ENCODE data around the gene SEC61G. TPM values are rescaled to one million over a fixed set of nuclear protein-coding genes. Genes with fewer than 3 reads are reported as not detected.

SEC61G gene
- total RNA-seq, 1 donor from 2014 or later = 966 TPM

DNA sequence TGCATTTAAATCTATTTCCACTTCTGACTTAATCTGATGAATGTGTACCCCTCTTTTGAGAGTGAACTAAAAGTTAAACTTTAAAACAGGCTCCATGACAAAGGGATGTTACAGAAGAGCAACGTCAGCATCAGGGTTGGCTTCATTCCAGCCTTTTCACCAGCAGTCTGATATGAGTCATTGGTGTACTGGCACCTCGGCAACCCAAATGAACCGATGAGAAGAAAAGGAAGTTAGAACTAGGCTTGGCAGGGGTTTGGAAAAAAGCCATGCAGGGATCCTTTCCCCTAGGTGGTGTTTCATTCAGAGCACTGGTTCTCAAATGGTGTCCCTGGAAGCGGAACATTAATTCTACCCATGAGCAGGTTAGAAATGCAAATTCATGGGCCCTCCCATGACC, 53.6 kb downstream of the SEC61G start:
- Histone ChIP-seq H3K36me3 (no peaks in the 10 kb centered on the region), H3K9me3 (ENCODE audit: low read depth) (no peaks in the 10 kb centered on the region)
- H3K4me1 Mint-ChIP-seq = peaks cover 6% of the 10 kb centered on the region

DNA sequence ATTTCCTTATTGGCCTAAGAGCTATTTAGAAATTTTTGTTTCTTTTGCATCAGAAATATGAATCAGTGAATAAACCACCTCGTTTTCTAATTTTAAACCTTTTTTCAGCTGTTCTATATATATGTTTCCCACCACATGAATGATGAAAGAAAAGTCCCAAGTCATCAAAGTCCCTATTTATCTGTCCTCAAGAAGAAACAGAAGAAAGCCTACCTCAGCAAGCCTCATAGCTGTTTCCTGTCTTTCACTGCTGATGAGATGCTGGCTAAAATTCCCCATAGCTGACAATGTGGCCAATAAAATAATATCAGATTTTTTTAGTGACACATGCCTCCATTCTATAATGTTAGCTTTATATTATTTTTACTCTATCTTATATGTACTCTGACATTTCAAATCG, 54.2 kb downstream of the SEC61G start:
- no peak overlapping the region for H3K27ac ChIP-seq
- H3K36me3 Mint-ChIP-seq = peaks cover 2% of the 10 kb centered on the region

More for the DNA sequence above, 53.6 kb downstream of the SEC61G start:
- H4K20me1 ChIP-seq (ENCODE audit: low read depth) = no peaks in the 10 kb centered on the region
- no peak overlapping the region for H3K4me3 Mint-ChIP-seq
- no peak overlapping the region for H3K4me3 ChIP-seq
- TF ChIP-seq, protein P1, sequence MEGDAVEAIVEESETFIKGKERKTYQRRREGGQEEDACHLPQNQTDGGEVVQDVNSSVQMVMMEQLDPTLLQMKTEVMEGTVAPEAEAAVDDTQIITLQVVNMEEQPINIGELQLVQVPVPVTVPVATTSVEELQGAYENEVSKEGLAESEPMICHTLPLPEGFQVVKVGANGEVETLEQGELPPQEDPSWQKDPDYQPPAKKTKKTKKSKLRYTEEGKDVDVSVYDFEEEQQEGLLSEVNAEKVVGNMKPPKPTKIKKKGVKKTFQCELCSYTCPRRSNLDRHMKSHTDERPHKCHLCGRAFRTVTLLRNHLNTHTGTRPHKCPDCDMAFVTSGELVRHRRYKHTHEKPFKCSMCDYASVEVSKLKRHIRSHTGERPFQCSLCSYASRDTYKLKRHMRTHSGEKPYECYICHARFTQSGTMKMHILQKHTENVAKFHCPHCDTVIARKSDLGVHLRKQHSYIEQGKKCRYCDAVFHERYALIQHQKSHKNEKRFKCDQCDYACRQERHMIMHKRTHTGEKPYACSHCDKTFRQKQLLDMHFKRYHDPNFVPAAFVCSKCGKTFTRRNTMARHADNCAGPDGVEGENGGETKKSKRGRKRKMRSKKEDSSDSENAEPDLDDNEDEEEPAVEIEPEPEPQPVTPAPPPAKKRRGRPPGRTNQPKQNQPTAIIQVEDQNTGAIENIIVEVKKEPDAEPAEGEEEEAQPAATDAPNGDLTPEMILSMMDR (IDR thresholded peaks at IDR 0.05) = no peak
- TF ChIP-seq EZH2phosphoT487 (IDR thresholded peaks at IDR 0.05) (no peak), EZH2 (IDR thresholded peaks at IDR 0.05) (no peak)
- H3K9ac ChIP-seq = no peak overlapping the region
- peaks cover 36% of the 10 kb centered on the region for H3K9me3 Mint-ChIP-seq
- no peaks in the 10 kb centered on the region for H3K4me1 ChIP-seq
- peak overlapping the region; percentile 34 for H3K27ac Mint-ChIP-seq
- H3K4me2 ChIP-seq = no peak overlapping the region
- H3K27me3 Mint-ChIP-seq (ENCODE audit: insufficient read depth, low read depth) = peaks cover 2% of the 10 kb centered on the region
- DNase-seq (ENCODE audit: low spot score) = no peak
- no peak overlapping the region for H3K27ac ChIP-seq
- no peaks in the 10 kb centered on the region for H3K79me2 ChIP-seq (ENCODE audit: low read depth)
- peaks cover 2% of the 10 kb centered on the region for H3K36me3 Mint-ChIP-seq
- no peaks in the 10 kb centered on the region for H3K27me3 ChIP-seq
- H2AFZ ChIP-seq (replicated peaks) = no peak overlapping the region
- no peaks in the 10 kb centered on the region for H3F3A ChIP-seq (ENCODE audit: low read depth)

More for the DNA sequence above, 54.2 kb downstream of the SEC61G start:
- Histone ChIP-seq H3K79me2 (ENCODE audit: low read depth) (no peaks in the 10 kb centered on the region), H2AFZ (replicated peaks) (no peak overlapping the region), H4K20me1 (ENCODE audit: low read depth) (no peaks in the 10 kb centered on the region), H3K4me2 (no peak overlapping the region), H3K36me3 (no peaks in the 10 kb centered on the region), H3K27me3 (no peaks in the 10 kb centered on the region), H3K4me3 (no peak overlapping the region), H3K4me1 (no peaks in the 10 kb centered on the region), H3K9me3 (ENCODE audit: low read depth) (no peaks in the 10 kb centered on the region), H3K9ac (no peak overlapping the region), H3F3A (ENCODE audit: low read depth) (no peaks in the 10 kb centered on the region)
- no peak for DNase-seq (ENCODE audit: low spot score)
- Mint-ChIP-seq H3K4me1 (peaks cover 6% of the 10 kb centered on the region), H3K27ac (no peak overlapping the region), H3K4me3 (no peak overlapping the region), H3K27me3 (ENCODE audit: insufficient read depth, low read depth) (peaks cover 2% of the 10 kb centered on the region), H3K9me3 (peaks cover 34% of the 10 kb centered on the region)
- TF ChIP-seq EZH2 (IDR thresholded peaks at IDR 0.05) = no peak
- TF ChIP-seq EZH2phosphoT487 (IDR thresholded peaks at IDR 0.05) = no peak
- TF ChIP-seq, protein P1 (IDR thresholded peaks at IDR 0.05) = no peak

Other genes with a start within 250 kb of the SEC61G start
- gene VSTM2A, start 216.8 kb downstream of the SEC61G start, total RNA-seq (ENCODE audit: low replicate concordance) = 0.12 TPM in 1 of 2 replicates, not detected in the other

Data from neural progenitor cell (in vitro differentiated cells).